Type B pancreatic cell (in vitro differentiated cells): Measurements from ENCODE around the gene SEPTIN5. TPM values are rescaled to one million over a fixed set of nuclear protein-coding genes. Genes with fewer than 3 reads are reported as not detected.

Experiments
- DNase-seq: peaks from one replicate; pipeline ENCODE4 v3.0.0; 2021; ENCODE audit warnings: mixed read lengths; ENCODE audit not compliant: unreplicated experiment; ENCODE audit errors: extremely low spot score
- H3K27ac Mint-ChIP-seq: 2 replicates; pipeline ENCODE4 v1.8.0; 2021; ENCODE audit warnings: mild to moderate bottlenecking, mixed read lengths
- H3K27me3 Mint-ChIP-seq: 2 replicates; pipeline ENCODE4 v1.8.0; 2021; ENCODE audit warnings: mixed read lengths
- H3K36me3 Mint-ChIP-seq: 2 replicates; pipeline ENCODE4 v1.8.0; 2021; ENCODE audit warnings: mixed read lengths
- H3K4me1 Mint-ChIP-seq: one replicate; pipeline ENCODE4 v1.8.0; 2021; ENCODE audit warnings: mixed read lengths; ENCODE audit not compliant: unreplicated experiment
- H3K4me3 Mint-ChIP-seq: 2 replicates; pipeline ENCODE4 v1.8.0; 2021; ENCODE audit warnings: mild to moderate bottlenecking, mixed read lengths
- H3K9me3 Mint-ChIP-seq: 2 replicates; pipeline ENCODE4 v1.8.0; 2021; ENCODE audit warnings: mixed read lengths
- long read RNA-seq: library from polyadenylated mRNA; unstranded; transcript quantifications from one replicate; pipeline ENCODE4 v2.0.0, GENCODE V29; 2020
- total RNA-seq: library from RNA; stranded (reverse); gene quantifications from 2 replicates; pipeline ENCODE4 v1.2.1, GENCODE V29; 2021; ENCODE audit warnings: low replicate concordance
- TF ChIP-seq, protein P1 (sequence below): fragments of 200-600 bp; sonication (generic); conservative IDR thresholded peaks from 2 replicates; pipeline ENCODE4 v1.5.0; 2021; ENCODE audit warnings: antibody characterized with exemption, mild to moderate bottlenecking

Gene SEPTIN5
- 45.7 and 54.6 TPM in 2 replicates for total RNA-seq
- long read RNA-seq, result 0 reads

DNA sequence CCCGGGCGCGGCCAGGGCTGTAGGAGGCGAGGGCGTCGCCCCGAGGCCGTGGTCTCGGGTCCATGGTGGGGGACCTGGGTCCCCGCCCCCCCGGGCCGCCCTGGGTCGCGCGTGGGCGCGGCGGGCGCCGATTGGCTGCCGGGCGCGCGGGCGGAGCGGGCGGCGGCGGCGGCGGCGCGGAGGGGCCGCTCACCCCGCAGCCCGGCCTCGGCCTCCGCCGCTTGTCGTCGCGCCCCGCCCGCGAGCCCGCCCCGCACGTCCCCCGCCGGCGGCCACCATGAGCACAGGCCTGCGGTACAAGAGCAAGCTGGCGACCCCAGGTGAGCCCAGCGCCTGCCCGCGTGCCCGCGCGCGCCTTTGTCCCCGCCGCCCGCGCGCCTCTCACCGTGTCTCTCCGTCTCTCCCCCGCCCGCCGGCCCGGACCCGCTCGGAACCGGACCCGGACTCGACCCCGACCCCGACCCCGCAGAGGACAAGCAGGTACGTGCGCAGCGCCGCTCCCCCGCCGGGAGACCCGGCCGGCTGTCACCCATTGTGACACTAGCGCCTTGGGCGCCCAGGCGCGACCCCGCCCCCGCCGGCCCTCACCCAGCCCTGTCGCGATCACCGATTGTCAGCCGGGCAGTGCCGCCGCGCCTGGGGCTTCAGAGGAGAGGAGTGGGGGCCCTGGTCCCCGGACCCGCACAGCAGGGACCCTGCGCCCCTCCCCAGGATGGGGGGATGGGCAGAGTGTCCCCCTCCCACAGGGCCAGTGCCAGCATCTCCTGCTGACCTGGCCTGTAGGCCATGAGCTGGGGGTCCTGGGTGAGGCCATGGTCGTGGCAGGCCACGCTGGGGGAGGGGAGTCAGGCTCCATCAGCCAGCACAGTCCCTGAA is at the start of gene SEPTIN5:
SEPTIN5 (plus strand) TSS at position 192 of the 876 bp plus-strand sequence; CDS start at position 278, 86 bp downstream.
- TF ChIP-seq, protein P1, sequence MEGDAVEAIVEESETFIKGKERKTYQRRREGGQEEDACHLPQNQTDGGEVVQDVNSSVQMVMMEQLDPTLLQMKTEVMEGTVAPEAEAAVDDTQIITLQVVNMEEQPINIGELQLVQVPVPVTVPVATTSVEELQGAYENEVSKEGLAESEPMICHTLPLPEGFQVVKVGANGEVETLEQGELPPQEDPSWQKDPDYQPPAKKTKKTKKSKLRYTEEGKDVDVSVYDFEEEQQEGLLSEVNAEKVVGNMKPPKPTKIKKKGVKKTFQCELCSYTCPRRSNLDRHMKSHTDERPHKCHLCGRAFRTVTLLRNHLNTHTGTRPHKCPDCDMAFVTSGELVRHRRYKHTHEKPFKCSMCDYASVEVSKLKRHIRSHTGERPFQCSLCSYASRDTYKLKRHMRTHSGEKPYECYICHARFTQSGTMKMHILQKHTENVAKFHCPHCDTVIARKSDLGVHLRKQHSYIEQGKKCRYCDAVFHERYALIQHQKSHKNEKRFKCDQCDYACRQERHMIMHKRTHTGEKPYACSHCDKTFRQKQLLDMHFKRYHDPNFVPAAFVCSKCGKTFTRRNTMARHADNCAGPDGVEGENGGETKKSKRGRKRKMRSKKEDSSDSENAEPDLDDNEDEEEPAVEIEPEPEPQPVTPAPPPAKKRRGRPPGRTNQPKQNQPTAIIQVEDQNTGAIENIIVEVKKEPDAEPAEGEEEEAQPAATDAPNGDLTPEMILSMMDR, result no peak
- H3K27ac Mint-ChIP-seq, result no peak within 1 kb of the TSS
- DNase-seq, result no peak
- no peaks in the 10 kb centered on the region for H3K9me3 Mint-ChIP-seq
- H3K27me3 Mint-ChIP-seq, result peaks cover 8% of the 10 kb centered on the region
- H3K4me3 Mint-ChIP-seq, result peak within 1 kb of the TSS; percentile 85
- H3K4me1 Mint-ChIP-seq, result no peaks in the 10 kb centered on the region
- no peaks in the 10 kb centered on the region for H3K36me3 Mint-ChIP-seq

DNA sequence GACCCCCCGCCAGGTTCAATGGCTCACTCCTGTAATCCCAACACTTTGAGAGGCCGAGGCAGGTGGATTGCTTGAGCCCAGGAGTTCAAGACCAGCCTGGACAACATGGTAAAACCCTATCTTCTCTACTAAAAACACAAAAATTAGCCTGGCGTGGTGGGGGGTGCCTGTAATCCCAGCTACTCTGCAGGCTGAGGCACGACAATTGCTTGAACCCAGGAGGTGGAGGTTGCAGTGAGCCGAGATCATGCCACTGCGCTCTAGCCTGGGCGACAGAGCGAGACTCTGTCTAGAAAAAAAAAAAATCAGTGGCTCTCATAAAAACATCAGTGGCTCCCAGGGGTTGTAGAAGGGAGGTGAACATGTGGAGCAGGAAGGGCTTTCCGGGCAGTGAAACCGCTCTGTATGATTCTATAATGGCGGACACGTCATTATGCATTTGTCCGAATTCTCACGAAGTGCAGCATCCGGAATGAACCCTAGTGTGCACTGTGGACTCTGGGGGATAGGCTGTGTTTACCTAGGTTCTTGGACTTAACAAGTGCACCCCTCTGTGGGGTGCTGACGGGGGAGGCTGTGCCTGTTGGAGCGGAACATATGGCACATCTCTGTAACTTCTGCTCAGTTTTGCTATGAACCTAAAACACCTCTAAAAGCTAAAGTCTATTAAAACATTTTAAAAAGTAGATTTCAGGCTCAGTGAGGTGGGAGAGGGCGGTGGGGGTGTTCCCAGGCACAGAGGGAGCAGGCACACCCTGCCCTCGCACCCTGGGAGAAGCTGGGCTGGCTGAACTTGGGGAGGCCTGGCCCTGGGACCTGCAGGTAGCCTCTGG is 49.1 kb upstream of the SEPTIN5 start:
- peaks cover 28% of the 10 kb centered on the region for H3K4me1 Mint-ChIP-seq
- H3K27me3 Mint-ChIP-seq, result peaks cover 9% of the 10 kb centered on the region
- TF ChIP-seq, protein P1, result no peak
- no peak overlapping the region for H3K27ac Mint-ChIP-seq
- no peaks in the 10 kb centered on the region for H3K36me3 Mint-ChIP-seq
- peak; percentile 31 for DNase-seq
- H3K9me3 Mint-ChIP-seq, result no peaks in the 10 kb centered on the region
- H3K4me3 Mint-ChIP-seq, result no peak overlapping the region

DNA sequence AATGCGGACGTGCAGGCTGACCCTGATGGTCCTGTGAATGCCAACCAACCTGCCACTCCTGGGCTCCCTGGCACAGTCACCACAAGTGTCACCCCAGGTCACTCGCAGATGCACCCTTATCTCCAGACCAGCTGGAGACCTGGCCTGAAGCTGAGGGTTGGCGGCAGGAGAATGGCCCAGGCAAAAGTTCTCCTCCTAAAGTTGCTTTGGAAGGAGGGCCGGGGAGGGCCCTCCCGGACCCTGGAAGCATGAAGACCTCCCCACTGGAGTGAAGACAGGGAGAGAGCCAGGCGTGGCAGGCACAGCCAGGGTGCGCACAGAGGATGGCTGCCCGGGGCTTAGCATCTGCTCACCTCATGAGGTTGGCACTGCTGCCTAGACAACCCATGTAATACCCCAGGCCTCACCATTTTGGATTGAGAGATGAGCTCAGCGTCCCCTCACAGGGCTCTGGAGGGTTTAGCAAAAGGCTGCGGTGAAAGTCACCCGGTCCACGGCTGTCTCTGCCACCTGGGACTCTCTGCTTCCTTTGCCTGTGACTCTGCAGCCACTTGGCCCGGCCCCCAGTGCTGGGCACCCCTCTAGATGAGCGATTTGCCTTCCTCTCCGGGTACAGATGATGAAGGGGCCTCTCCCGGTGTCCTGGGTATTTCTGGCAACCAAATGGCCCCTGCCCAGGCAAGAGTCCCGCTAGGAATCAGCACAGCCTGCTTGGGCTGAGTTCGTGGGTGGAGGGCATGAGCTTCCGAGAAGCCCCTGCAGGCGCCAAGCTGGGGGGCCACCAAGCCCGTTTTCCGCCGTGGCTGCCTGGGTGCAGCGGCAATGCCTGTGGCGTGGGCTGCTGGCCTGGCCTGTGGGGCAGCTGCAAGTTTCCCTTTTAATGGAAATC is 48.3 kb upstream of the SEPTIN5 start:
- no peaks in the 10 kb centered on the region for H3K36me3 Mint-ChIP-seq
- no peak overlapping the region for H3K27ac Mint-ChIP-seq
- H3K27me3 Mint-ChIP-seq, result peaks cover 12% of the 10 kb centered on the region
- peaks cover 28% of the 10 kb centered on the region for H3K4me1 Mint-ChIP-seq
- no peak overlapping the region for H3K4me3 Mint-ChIP-seq
- H3K9me3 Mint-ChIP-seq, result no peaks in the 10 kb centered on the region
- TF ChIP-seq, protein P1, result no peak
- peak; percentile 55 for DNase-seq

DNA sequence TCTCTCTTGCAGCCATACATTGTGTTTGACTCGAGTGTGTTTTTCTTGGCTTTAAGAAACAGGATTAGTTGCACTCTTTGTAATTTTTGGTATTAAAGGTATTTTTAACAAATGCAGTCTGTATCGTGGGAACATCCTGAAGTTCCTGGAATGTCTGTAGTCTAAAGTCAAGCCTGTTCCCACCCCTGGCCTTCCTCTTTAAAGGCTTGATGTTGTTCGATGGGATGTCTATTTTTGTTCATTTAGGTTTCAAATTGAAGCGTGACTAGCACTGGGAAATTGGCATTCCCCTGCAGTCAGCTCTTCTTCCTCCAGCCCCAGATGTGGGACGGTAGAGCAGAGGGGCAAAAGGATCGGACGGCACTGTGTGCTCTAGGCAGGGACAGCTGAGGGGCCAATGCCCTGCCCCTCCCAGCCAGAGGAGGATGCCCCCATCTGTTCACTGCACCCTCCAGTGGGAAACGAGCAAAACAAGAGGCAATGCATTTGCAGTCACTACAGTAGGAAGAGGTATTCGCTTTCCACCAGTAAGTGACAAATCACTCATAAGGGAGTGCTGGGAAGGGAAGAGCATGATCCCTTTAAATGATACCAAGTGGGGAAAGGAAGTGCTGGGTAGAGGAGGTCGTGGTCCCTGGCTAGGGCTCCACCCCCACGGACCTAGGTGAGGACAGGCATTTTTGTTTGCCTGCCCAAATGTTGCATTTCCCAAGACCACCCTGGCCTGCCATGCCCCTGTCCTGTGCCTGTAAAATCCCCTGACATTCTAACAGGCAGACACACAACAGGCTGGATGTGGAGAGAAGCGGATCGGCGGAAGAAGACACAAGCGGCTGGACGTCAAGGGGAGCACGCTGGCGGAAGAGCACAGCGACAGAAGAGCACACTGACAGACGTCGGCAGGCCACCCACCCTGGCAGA is 47.4 kb upstream of the SEPTIN5 start:
- Mint-ChIP-seq H3K9me3 (no peaks in the 10 kb centered on the region), H3K4me3 (no peak overlapping the region), H3K4me1 (peaks cover 28% of the 10 kb centered on the region)

More for the DNA sequence above, 47.4 kb upstream of the SEPTIN5 start:
- Mint-ChIP-seq H3K27me3 (peaks cover 15% of the 10 kb centered on the region), H3K27ac (no peak overlapping the region), H3K36me3 (no peaks in the 10 kb centered on the region)
- TF ChIP-seq, protein P1, result no peak
- DNase-seq, result no peak
